ENCODE results near the gene PRODH2.

Gene PRODH2

GRCh38 chr19:35781650-35782049 is 31.0 kb downstream of the PRODH2 start:
- TF ChIP-seq CTCF (IDR thresholded peaks at IDR 0.05; ENCODE audit: low read depth, low read length) = no peak

GRCh38 chr19:35780717-35781116 is 31.9 kb downstream of the PRODH2 start:
- no peak for TF ChIP-seq CTCF (IDR thresholded peaks at IDR 0.05; ENCODE audit: low read depth, low read length)
- no peak overlapping the region for H3K4me3 ChIP-seq (ENCODE audit: low read depth, low read length)

More at GRCh38 chr19:35781650-35782049, 31.0 kb downstream of the PRODH2 start:
- no peak overlapping the region for H3K4me3 ChIP-seq (ENCODE audit: low read depth, low read length)

GRCh38 chr19:35780058-35780457 is 32.6 kb downstream of the PRODH2 start:
- no peak overlapping the region for H3K4me3 ChIP-seq (ENCODE audit: low read depth, low read length)
- no peak for TF ChIP-seq CTCF (IDR thresholded peaks at IDR 0.05; ENCODE audit: low read depth, low read length)

GRCh38 chr19:35779033-35779432 is 33.6 kb downstream of the PRODH2 start:
- no peak overlapping the region for H3K4me3 ChIP-seq (ENCODE audit: low read depth, low read length)
- no peak for TF ChIP-seq CTCF (IDR thresholded peaks at IDR 0.05; ENCODE audit: low read depth, low read length)

- TF ChIP-seq CTCF (IDR thresholded peaks at IDR 0.05; ENCODE audit: low read depth, low read length) = no peak
- H3K4me3 ChIP-seq (ENCODE audit: low read depth, low read length) = no peak overlapping the region
Observed at GRCh38 chr19:35777961-35778360, 34.7 kb downstream of the PRODH2 start.

GRCh38 chr19:35777086-35777841 is 35.4 kb downstream of the PRODH2 start:
- TF ChIP-seq CTCF (IDR thresholded peaks at IDR 0.05; ENCODE audit: low read depth, low read length) = no peak
- no peak overlapping the region for H3K4me3 ChIP-seq (ENCODE audit: low read depth, low read length)

GRCh38 chr19:35776102-35776788 is 36.4 kb downstream of the PRODH2 start:
- H3K4me3 ChIP-seq (ENCODE audit: low read depth, low read length) = peak overlapping the region; percentile 71
- TF ChIP-seq CTCF (IDR thresholded peaks at IDR 0.05; ENCODE audit: low read depth, low read length) = no peak

Data from WI38 (cell line).